Measurements from ENCODE around the gene TMC8. TPM values are rescaled to one million over a fixed set of nuclear protein-coding genes. Genes with fewer than 3 reads are reported as not detected.
A peak's percentile ranks its signal among the peaks of the same experiment; 100 is the strongest.

TMC8 gene
- total and polyA plus RNA-seq, 2 of the 8 experiments (the other 6 are each of a cell fraction or from before 2014, with no cell fraction given) = 1.00 to 2.8 TPM

GRCh38 chr17:78166416-78166815 is 35.8 kb downstream of the TMC8 start:
- Histone ChIP-seq H3K23me2 (ENCODE audit: low read depth, low read length) (peaks cover 5% of the 10 kb centered on the region; the same call in 1 of the 2 replicates), H3K4me3 (ENCODE audit: extremely low read depth in 1 of 4, insufficient read depth in 2 of 4, low read depth in 3 of 4, low read length in 4 of 4) (no peak overlapping the region), H2BK15ac (ENCODE audit: low read length) (0 out of 2 replicates have a peak overlapping the region, but pooled peaks have one; percentile 29), H2BK120ac (replicated peaks; ENCODE audit: low read depth, low read length) (no peak overlapping the region), H3K9ac (replicated peaks in 1 of 4; ENCODE audit: extremely low read depth in 1 of 4, low read depth in 3 of 4, low read length in 3 of 4) (no peak overlapping the region), H3K27me3 (replicated peaks in 1 of 4; ENCODE audit: control insufficient read depth in 3 of 4, extremely low read depth in 1 of 4, insufficient read depth in 3 of 4, low read length in 3 of 4) (no peaks in the 10 kb centered on the region), H3K79me2 (ENCODE audit: control insufficient read depth in 1 of 2, insufficient read depth in 2 of 2, low read length in 2 of 2) (no peaks in the 10 kb centered on the region), H3K14ac (ENCODE audit: insufficient read length) (no peak overlapping the region), H4K5ac (ENCODE audit: insufficient read length, low read depth, low read length) (no peak overlapping the region), H3K4me1 (replicated peaks in 1 of 4; ENCODE audit: control insufficient read depth in 3 of 4, insufficient read depth in 4 of 4, low read length in 3 of 4) (peaks cover 0 to 25% (median 14%) of the 10 kb centered on the region in 4 experiments; a peak in 6 of 7 replicates), H2BK12ac (ENCODE audit: low read depth, low read length) (no peak overlapping the region), H2AFZ (ENCODE audit: low read length) (no peak overlapping the region), H3K9me3 (ENCODE audit: insufficient read depth in 2 of 2, low read depth in 1 of 2, low read length in 1 of 2) (no peaks in the 10 kb centered on the region), H2AK5ac (ENCODE audit: low read depth, low read length) (no peak overlapping the region), H3K36me3 (ENCODE audit: control insufficient read depth in 2 of 4, insufficient read depth in 4 of 4, low read length in 3 of 4) (no peaks in the 10 kb centered on the region; a peak in 1 of 8 replicates), H3K4me2 (ENCODE audit: insufficient read depth in 1 of 2, low read depth in 2 of 2, low read length in 2 of 2) (no peak overlapping the region), H3K79me1 (ENCODE audit: low read depth, low read length) (peaks cover 6% of the 10 kb centered on the region), H3K23ac (ENCODE audit: insufficient read length) (no peak overlapping the region), H4K8ac (ENCODE audit: extremely low read depth, insufficient read depth, low read length) (no peak overlapping the region), H4K91ac (replicated peaks; ENCODE audit: insufficient read length, low read length) (no peak overlapping the region), H3K56ac (replicated peaks; ENCODE audit: insufficient read length, low read depth, low read length) (no peak overlapping the region), H2BK20ac (ENCODE audit: low read length) (no peak overlapping the region), H2BK5ac (ENCODE audit: low read depth, low read length) (no peak overlapping the region), H3K4ac (replicated peaks; ENCODE audit: insufficient read length, low read depth, low read length) (no peak overlapping the region), H4K20me1 (replicated peaks in 1 of 2; ENCODE audit: control insufficient read depth in 1 of 2, insufficient read depth in 2 of 2, low read length in 2 of 2) (peaks cover 5 to 6% of the 10 kb centered on the region in 2 experiments), H3K18ac (ENCODE audit: extremely low read depth, low read length) (no peak overlapping the region), H3K27ac (ENCODE audit: low read depth, low read length) (no peak overlapping the region)
- ChIA-PET CTCF (ENCODE audit: partially characterized antibody) (interaction anchor here (1.2 to 2.6 kb wide), 4 partner anchors 9 to 81 kb away, joined by 4 to 13 read pairs (median 8); no protein-coding TSS in a partner anchor), POLR2A (ENCODE audit: partially characterized antibody) (no interaction called here)
- TF ChIP-seq TCF12 (IDR thresholded peaks at IDR 0.05; ENCODE audit: low read depth, low read length) (0 out of 2 replicates have a peak, but pooled peaks have one; percentile 73), HDAC6 (IDR thresholded peaks at IDR 0.05; ENCODE audit: low read depth, low read length) (no peak)
- FAIRE-seq (no peak), DNase-seq (ENCODE audit: low read depth in 1 of 2, low spot score in 2 of 2) (no peak)
- 64% methylated on average over 5 of the region's 6 CpGs; no CpG with 5 or more reads in 1 of the 2 experiments for WGBS, 2 experiments (ENCODE audit: extremely low coverage in 1 of 2, insufficient coverage in 1 of 2, insufficient read length in 1 of 2, insufficient replicate concordance in 2 of 2, low coverage in 1 of 2, low lambda C conversion rate in 2 of 2, missing lambda C conversion rate in 1 of 2)

Measured in H1 (cell line).